ENCODE data around the gene OR2Y1. TPM values are rescaled to one million over a fixed set of nuclear protein-coding genes. Genes with fewer than 3 reads are reported as not detected.

OR2Y1 gene
- total and polyA plus RNA-seq, 2 experiments from 2014 or later, result not detected

DNA sequence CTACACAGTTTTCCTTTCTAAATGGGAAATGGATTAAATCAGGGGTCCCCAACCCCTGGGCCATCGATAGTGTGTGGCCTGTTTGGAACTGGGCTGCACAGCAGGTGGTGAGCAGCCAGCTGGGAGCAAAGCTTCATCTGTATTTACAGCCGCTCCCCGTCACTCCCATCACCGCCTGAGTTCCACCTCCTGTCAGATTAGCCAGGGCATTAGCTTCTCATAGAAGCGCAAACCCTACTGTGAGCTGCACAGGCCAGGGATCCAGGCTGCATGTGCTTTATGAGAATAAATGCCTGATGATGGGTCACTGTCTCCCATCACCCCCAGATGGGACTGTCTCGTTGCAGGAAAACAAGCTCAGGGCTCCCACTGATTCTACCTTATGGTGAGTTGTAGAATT is 49.3 kb downstream of the OR2Y1 start (continued):
- TF ChIP-seq, protein P1, sequence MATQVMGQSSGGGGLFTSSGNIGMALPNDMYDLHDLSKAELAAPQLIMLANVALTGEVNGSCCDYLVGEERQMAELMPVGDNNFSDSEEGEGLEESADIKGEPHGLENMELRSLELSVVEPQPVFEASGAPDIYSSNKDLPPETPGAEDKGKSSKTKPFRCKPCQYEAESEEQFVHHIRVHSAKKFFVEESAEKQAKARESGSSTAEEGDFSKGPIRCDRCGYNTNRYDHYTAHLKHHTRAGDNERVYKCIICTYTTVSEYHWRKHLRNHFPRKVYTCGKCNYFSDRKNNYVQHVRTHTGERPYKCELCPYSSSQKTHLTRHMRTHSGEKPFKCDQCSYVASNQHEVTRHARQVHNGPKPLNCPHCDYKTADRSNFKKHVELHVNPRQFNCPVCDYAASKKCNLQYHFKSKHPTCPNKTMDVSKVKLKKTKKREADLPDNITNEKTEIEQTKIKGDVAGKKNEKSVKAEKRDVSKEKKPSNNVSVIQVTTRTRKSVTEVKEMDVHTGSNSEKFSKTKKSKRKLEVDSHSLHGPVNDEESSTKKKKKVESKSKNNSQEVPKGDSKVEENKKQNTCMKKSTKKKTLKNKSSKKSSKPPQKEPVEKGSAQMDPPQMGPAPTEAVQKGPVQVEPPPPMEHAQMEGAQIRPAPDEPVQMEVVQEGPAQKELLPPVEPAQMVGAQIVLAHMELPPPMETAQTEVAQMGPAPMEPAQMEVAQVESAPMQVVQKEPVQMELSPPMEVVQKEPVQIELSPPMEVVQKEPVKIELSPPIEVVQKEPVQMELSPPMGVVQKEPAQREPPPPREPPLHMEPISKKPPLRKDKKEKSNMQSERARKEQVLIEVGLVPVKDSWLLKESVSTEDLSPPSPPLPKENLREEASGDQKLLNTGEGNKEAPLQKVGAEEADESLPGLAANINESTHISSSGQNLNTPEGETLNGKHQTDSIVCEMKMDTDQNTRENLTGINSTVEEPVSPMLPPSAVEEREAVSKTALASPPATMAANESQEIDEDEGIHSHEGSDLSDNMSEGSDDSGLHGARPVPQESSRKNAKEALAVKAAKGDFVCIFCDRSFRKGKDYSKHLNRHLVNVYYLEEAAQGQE (IDR thresholded peaks at IDR 0.05; ENCODE audit: unreplicated experiment), result no peak
- TF ChIP-seq, protein P2, sequence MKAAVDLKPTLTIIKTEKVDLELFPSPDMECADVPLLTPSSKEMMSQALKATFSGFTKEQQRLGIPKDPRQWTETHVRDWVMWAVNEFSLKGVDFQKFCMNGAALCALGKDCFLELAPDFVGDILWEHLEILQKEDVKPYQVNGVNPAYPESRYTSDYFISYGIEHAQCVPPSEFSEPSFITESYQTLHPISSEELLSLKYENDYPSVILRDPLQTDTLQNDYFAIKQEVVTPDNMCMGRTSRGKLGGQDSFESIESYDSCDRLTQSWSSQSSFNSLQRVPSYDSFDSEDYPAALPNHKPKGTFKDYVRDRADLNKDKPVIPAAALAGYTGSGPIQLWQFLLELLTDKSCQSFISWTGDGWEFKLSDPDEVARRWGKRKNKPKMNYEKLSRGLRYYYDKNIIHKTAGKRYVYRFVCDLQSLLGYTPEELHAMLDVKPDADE (IDR thresholded peaks at IDR 0.05), result no peak
- TF ChIP-seq ZNF331 (CRISPR knock-in tag; IDR thresholded peaks at IDR 0.05; ENCODE audit: low read depth), result no peak

DNA sequence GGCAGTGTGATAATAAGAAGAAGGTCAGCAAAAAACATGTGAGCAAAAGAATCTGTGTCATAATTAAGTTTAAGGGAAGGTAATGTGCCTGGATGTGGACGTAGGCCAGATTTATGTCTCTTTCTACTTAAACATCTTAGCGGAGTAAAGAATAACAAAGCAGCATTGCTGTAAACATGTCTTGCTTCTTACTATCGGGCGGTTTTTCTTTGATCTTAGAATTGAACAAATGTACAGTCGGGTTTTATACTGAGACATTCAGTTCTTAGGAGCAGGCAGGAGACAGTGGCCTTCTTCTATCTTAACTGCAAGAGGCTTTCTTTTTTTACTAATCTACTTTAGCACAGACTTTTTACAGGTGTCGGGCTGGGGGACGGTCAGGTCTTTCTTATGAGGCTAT is 50.1 kb downstream of the OR2Y1 start:
- Histone ChIP-seq H3K4me2 (0 out of 2 replicates have a peak overlapping the region, but pooled peaks have one; percentile 36), H2AFZ (no peak overlapping the region), H3K27ac (ENCODE audit: low read depth) (no peak overlapping the region), H3K4me1 (ENCODE audit: insufficient read depth) (peaks cover 29% of the 10 kb centered on the region), H3K36me3 (ENCODE audit: insufficient read depth) (no peaks in the 10 kb centered on the region), H3F3A (replicated peaks; ENCODE audit: low read depth) (no peaks in the 10 kb centered on the region), H3K79me2 (replicated peaks; ENCODE audit: insufficient read depth) (no peaks in the 10 kb centered on the region), H3K4me3 (no peak overlapping the region), H3K9me2 (ENCODE audit: insufficient read depth) (no peaks in the 10 kb centered on the region), H3K27me3 (ENCODE audit: insufficient read depth) (no peaks in the 10 kb centered on the region), H4K20me1 (replicated peaks; ENCODE audit: insufficient read depth) (no peaks in the 10 kb centered on the region)
- Mint-ChIP-seq H3K4me3 (no peak overlapping the region), H3K9me3 (no peaks in the 10 kb centered on the region), H3K27ac (no peak overlapping the region), H3K4me1 (peaks cover 26% of the 10 kb centered on the region), H3K36me3 (ENCODE audit: low read depth) (no peaks in the 10 kb centered on the region), H3K27me3 (ENCODE audit: insufficient read depth, low read depth, poor library complexity) (peaks cover 3% of the 10 kb centered on the region)
- ATAC-seq (no peak), DNase-seq (ENCODE audit: low spot score) (no peak)
- no peak for TF ChIP-seq ZNF331 (CRISPR knock-in tag; IDR thresholded peaks at IDR 0.05; ENCODE audit: low read depth)

Small RNA genes lying within 50 kb of the gene (small RNA-seq; reads per million reads assigned to genes)
- not detected for gene RNU1-17P (ENCODE audit: low replicate concordance)

Other genes starting within 250 kb of the OR2Y1 start
- gene CNOT6, start 245.7 kb downstream of the OR2Y1 start, total RNA-seq (2014; rRNA removed; shearing (Covaris generic)), result 38.7 and 41.7 TPM in 2 replicates
- gene CNOT6, start 245.7 kb downstream of the OR2Y1 start, polyA plus RNA-seq (2016; fragmentation: Nextera tagmentation; extraction: Ambion mirVana), result 11.4 and 14.6 TPM in 2 replicates
- not detected in 2 replicates for gene SCGB3A1, start 148.6 kb downstream of the OR2Y1 start, total RNA-seq (2014; rRNA removed; shearing (Covaris generic))
- gene SCGB3A1, start 148.6 kb downstream of the OR2Y1 start, polyA plus RNA-seq (2016; fragmentation: Nextera tagmentation; extraction: Ambion mirVana), result not detected in 2 replicates
- 13.8 and 17.3 TPM in 2 replicates for gene FLT4, start 90.5 kb downstream of the OR2Y1 start, total RNA-seq (2014; rRNA removed; shearing (Covaris generic))
- gene FLT4, start 90.5 kb downstream of the OR2Y1 start, polyA plus RNA-seq (2016; fragmentation: Nextera tagmentation; extraction: Ambion mirVana), result 2.6 and 3.4 TPM in 2 replicates
- 81.4 and 97.5 TPM in 2 replicates for gene MGAT1, start 62.7 kb upstream of the OR2Y1 start, total RNA-seq (2014; rRNA removed; shearing (Covaris generic))
- 23.6 and 23.7 TPM in 2 replicates for gene MGAT1, start 62.7 kb upstream of the OR2Y1 start, polyA plus RNA-seq (2016; fragmentation: Nextera tagmentation; extraction: Ambion mirVana)
- gene ZFP62, start 121.2 kb upstream of the OR2Y1 start, total RNA-seq (2014; rRNA removed; shearing (Covaris generic)), result 29.6 and 32.9 TPM in 2 replicates
- 33.2 and 33.7 TPM in 2 replicates for gene ZFP62, start 121.2 kb upstream of the OR2Y1 start, polyA plus RNA-seq (2016; fragmentation: Nextera tagmentation; extraction: Ambion mirVana)
- 0.85 TPM in 1 of 2 replicates, not detected in the other for gene BTNL8, start 159.1 kb upstream of the OR2Y1 start, total RNA-seq (2014; rRNA removed; shearing (Covaris generic))
- gene BTNL8, start 159.1 kb upstream of the OR2Y1 start, polyA plus RNA-seq (2016; fragmentation: Nextera tagmentation; extraction: Ambion mirVana), result 0.23 TPM in 1 of 2 replicates, not detected in the other
- gene BTNL3, start 248.8 kb upstream of the OR2Y1 start, total RNA-seq (2014; rRNA removed; shearing (Covaris generic)), result not detected in 2 replicates
- 0.08 TPM in 1 of 2 replicates, not detected in the other for gene BTNL3, start 248.8 kb upstream of the OR2Y1 start, polyA plus RNA-seq (2016; fragmentation: Nextera tagmentation; extraction: Ambion mirVana)